ENCODE measurements around the gene SNRPA. TPM values are rescaled to one million over a fixed set of nuclear protein-coding genes. Genes with fewer than 3 reads are reported as not detected.

Gene SNRPA
- 122 TPM for polyA plus RNA-seq (2012; ENCODE audit: missing spikeins)

DNA sequence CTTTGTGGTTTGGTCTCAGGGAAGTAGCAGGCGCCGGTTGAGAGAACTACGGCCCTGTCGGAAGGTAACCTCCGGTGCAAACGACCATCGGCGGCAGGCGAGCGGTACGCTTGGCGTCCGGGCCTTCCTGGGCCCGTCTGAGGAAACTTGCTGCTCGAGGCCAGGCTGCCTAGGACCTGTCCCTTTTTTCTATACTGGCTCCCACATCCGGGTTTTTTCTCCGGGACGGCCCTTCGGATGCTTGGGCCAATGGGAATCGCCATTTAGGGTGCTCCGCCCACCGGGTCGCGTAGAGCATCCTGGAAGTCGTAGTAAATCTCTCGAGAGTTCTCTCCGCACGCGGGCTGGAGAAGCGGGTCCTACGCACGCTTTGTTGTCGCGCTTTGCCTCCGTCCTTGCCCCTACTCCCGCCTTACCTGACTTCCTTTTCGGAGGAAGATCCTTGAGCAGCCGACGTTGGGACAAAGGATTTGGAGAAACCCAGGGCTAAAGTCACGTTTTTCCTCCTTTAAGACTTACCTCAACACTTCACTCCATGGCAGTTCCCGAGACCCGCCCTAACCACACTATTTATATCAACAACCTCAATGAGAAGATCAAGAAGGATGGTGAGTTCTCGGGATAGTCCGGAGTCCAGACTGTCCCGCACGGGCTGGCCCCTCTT, at the start of gene SNRPA:
TSS of gene SNRPA (plus strand) at position 330 of the 664 bp plus-strand sequence. CDS start at position 536, 206 bp downstream.
- FAIRE-seq (no peak), DNase-seq (ENCODE audit: insufficient read length) (peak; percentile 79)
- TF ChIP-seq TAF1 (IDR thresholded peaks at IDR 0.05; ENCODE audit: borderline replicate concordance, low read depth, low read length) (no peak; the same call in 1 of the 2 replicates), POLR2A (IDR thresholded peaks at IDR 0.05; ENCODE audit: low read depth, low read length) (peak; percentile 83), POLR2AphosphoS5 (IDR thresholded peaks at IDR 0.05; ENCODE audit: low read depth, low read length) (peak; percentile 84)

DNA sequence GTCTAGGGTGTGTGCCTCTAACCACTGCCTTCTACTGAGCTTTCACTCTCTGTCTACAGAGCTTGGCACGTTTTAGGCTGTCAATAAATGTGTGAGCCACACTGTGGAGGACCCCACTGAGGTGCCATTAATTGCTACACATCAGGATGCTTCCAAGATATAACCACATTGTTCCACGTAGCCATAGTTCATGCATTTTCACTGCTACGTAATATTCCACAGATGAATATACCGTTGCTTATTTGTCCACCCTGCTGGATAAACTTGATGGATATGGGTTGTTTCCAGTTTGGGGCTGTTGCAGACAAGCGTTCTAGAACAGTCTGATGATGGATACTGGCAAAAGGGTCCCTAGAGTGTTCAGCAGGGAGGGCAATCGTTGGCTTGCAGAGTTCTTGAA, 49.2 kb upstream of the SNRPA start:
- DNase-seq (ENCODE audit: insufficient read length) (no peak), FAIRE-seq (no peak)
- no peak for TF ChIP-seq TAF1 (IDR thresholded peaks at IDR 0.05; ENCODE audit: borderline replicate concordance, low read depth, low read length)
- no peak for TF ChIP-seq POLR2AphosphoS5 (IDR thresholded peaks at IDR 0.05; ENCODE audit: low read depth, low read length)
- TF ChIP-seq POLR2A (IDR thresholded peaks at IDR 0.05; ENCODE audit: low read depth, low read length), result no peak

DNA sequence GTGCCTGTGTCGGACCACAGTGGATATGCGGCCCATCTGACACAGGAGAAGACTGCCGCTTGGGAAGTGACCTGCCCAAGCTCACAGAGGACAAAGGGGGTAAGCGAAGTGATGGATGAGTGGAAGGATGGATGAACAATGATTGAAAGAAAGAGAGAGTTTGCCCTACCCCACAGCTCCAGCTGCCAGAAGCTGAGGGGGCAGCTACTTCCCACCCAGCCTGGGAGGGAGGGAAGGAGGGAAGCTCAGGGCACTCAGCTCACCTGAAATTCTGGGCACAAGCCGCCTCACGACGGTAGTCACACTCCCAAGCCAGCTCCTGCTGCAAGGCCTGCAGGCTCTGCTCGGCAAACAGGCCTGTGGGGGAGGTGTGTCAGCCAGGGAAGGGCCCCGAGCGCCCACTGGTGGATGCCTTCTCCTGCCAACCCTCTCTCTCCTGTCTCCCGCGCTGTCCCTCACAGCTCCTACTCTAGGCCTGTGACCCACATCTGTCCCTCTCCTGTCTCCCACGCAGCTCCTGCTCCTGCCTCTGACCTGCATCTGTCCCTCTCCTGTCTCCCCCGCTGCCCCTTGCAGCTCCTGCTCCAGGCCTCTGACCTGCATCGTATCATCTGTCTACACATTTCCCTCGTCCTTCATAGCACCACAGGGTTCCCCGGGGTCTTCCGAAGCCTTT, 48.5 kb upstream of the SNRPA start:
- no peak for TF ChIP-seq POLR2AphosphoS5 (IDR thresholded peaks at IDR 0.05; ENCODE audit: low read depth, low read length)
- TF ChIP-seq POLR2A (IDR thresholded peaks at IDR 0.05; ENCODE audit: low read depth, low read length), result no peak
- TF ChIP-seq TAF1 (IDR thresholded peaks at IDR 0.05; ENCODE audit: borderline replicate concordance, low read depth, low read length), result no peak
- no peak for FAIRE-seq
- DNase-seq (ENCODE audit: insufficient read length), result no peak

DNA sequence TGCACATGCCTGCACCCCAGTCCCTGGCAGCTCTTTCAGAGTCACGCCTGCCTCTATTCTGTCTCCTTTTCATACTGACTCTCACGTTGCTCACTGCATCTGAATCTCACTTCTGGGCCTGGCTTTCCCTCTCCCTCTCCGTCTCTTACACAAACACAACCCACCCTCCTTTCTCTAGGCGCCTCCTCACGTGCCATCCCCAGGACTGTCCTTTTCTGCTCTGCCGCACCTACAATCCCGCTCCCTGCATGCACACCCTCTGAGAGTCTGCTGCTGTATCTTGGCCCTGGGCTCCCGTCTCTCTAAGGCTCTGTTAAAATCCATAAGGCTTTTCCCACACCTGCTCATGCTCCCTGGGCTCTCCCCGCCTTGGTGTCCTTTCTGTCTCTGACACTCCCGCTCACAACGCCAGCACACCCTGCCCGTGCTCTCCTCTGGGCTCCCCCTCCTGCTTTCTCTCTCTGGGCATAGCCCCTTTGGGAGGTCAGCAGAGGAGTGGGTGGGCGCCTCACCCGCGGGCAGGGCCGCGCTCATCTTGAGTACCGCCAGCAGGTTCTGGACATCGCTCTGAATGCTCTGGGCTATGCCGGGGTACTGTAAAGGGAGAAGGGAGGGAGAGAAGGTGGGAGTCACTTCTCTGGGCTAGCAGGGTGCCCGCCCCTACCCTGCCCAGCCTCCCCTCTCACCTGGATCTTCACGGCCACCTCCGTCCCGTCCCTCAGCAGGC, 47.8 kb upstream of the SNRPA start:
- FAIRE-seq (no peak), DNase-seq (ENCODE audit: insufficient read length) (no peak)
- TF ChIP-seq TAF1 (IDR thresholded peaks at IDR 0.05; ENCODE audit: borderline replicate concordance, low read depth, low read length) (no peak), POLR2AphosphoS5 (IDR thresholded peaks at IDR 0.05; ENCODE audit: low read depth, low read length) (no peak), POLR2A (IDR thresholded peaks at IDR 0.05; ENCODE audit: low read depth, low read length) (no peak)

DNA sequence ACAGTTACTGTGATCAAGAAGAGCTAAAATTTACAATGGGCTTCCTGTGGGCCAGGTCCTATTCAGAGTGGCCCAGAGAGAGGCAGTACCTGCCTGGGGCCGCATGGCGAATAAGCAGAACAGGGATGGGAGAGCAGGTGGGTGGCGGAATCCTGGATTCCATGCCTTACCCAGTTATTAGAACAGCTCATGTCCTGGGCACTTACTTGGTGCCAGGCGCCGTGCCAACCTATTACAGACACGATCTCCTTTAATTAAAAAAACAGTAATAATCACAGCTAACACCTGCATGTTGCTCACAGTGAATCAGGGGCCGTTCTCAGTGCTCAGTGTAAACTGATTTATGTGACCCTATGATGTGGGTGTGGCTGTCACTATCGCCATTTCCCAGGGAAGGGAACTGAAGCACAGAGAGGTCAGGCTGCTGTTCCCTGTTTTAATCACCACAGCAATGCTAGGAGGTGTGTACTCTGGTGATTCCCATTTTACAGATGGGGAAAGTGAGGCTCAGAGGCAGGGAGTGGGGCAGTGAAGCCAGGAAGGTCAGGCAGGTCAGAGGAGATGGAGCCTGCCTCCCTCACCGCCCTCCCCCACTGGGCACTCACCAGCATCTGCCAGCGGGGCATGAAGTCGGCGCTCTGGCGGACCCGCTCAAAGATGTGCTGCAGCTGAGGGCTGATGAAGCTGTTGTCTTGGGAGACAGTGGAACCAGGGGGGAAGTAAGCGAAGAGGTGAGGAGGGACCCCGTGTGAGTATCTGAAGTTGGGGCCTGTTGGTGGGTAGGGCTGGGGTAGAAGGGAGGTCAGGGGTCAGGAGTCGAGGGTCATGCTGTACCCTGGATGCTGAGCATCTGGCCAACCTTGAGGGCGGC, 46.3 kb upstream of the SNRPA start:
- DNase-seq (ENCODE audit: insufficient read length), result no peak
- FAIRE-seq, result no peak
- TF ChIP-seq POLR2A (IDR thresholded peaks at IDR 0.05; ENCODE audit: low read depth, low read length) (no peak), TAF1 (IDR thresholded peaks at IDR 0.05; ENCODE audit: borderline replicate concordance, low read depth, low read length) (no peak), POLR2AphosphoS5 (IDR thresholded peaks at IDR 0.05; ENCODE audit: low read depth, low read length) (no peak)

DNA sequence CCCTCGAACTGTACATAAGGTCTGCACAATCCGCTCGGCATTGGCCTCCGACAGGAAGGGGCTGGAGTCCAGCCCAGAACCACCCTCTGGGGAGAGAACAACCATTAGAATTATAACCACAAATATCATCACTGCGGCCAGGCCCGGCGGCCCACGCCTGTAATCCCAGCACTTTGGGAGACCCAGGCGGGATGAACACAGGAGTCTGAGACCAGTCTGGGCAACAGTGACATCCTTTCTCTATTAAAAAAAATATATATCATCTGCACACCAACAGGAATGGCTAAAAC, 45.7 kb upstream of the SNRPA start:
- TF ChIP-seq POLR2A (IDR thresholded peaks at IDR 0.05; ENCODE audit: low read depth, low read length) (no peak), POLR2AphosphoS5 (IDR thresholded peaks at IDR 0.05; ENCODE audit: low read depth, low read length) (no peak), TAF1 (IDR thresholded peaks at IDR 0.05; ENCODE audit: borderline replicate concordance, low read depth, low read length) (no peak)
- DNase-seq (ENCODE audit: insufficient read length), result no peak
- no peak for FAIRE-seq

DNA sequence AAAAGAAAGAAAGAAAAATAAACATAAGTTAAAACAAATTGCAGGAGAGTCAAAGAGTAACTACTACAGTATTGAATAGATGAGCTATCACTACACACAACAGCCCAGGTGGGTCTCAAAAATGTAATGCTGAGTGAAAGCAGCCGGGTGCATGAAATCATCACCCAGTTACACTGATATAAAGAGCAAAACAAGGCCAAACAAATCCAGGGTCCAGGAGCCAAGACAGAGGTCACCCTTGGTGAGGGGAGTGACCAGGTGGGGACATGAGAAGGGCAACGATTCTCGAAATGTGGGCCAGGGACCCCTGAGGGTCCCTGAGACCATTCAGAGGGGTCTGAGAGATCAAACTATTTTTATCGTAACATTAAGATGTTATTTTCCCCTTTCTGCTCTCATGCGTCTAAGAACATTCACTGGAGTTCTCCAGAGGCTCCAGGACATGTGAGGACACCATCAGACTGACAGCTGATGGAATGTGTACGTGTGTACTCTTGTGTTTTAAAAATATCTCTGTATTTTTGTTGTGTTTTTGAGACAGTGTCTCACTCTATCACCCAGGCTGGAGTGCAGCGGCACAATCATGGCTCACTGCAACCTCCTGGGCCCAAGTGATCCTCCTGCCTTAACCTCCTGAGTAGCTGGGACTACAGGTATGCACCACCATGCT, 44.9 kb upstream of the SNRPA start:
- FAIRE-seq (no peak), DNase-seq (ENCODE audit: insufficient read length) (no peak)

DNA sequence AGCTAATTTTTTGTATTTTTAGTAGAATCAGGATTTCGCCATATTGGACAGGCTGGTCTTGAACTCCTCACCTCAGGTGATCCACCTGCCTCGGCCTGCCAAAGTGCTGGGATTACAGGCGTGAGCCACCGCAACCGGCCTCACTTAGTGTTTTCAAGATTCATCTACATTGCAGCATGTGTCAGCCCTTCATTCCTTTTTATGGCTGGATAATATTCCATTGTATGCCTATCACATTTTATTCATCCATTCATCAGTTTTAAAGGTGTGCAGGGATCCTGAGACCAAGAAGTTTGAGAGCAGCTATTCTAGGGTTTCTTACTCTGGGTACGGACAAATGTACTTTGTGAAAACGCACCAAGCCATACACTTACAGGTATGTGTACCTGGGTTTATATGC, 43.4 kb upstream of the SNRPA start:
- DNase-seq (ENCODE audit: insufficient read length) (no peak), FAIRE-seq (no peak)
- TF ChIP-seq POLR2AphosphoS5 (IDR thresholded peaks at IDR 0.05; ENCODE audit: low read depth, low read length) (no peak), TAF1 (IDR thresholded peaks at IDR 0.05; ENCODE audit: borderline replicate concordance, low read depth, low read length) (no peak), POLR2A (IDR thresholded peaks at IDR 0.05; ENCODE audit: low read depth, low read length) (no peak)

More for the DNA sequence above, 44.9 kb upstream of the SNRPA start:
- TF ChIP-seq TAF1 (IDR thresholded peaks at IDR 0.05; ENCODE audit: borderline replicate concordance, low read depth, low read length) (no peak), POLR2A (IDR thresholded peaks at IDR 0.05; ENCODE audit: low read depth, low read length) (no peak), POLR2AphosphoS5 (IDR thresholded peaks at IDR 0.05; ENCODE audit: low read depth, low read length) (no peak)

DNA sequence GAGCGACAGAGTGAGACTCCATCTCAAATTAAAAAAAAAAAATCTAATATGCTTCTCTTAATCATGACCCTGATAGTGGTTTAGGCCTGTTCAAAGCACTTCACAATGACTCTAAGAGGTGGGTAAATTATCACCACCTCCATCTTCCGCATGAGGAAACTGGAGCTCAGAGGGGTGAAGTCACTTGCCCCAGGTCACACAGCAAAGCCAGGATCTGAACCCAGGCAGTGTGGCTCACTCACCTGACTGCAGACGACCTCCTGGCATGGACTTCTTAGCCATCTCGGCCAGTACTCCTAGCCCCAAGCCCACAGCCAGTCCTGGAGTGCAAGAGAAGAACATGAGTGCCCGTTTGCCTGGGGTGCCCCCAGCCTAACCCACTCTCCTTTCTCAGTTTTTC, 41.2 kb upstream of the SNRPA start:
- no peak for FAIRE-seq
- no peak for DNase-seq (ENCODE audit: insufficient read length)
- TF ChIP-seq POLR2A (IDR thresholded peaks at IDR 0.05; ENCODE audit: low read depth, low read length) (no peak), TAF1 (IDR thresholded peaks at IDR 0.05; ENCODE audit: borderline replicate concordance, low read depth, low read length) (no peak), POLR2AphosphoS5 (IDR thresholded peaks at IDR 0.05; ENCODE audit: low read depth, low read length) (no peak)

DNA sequence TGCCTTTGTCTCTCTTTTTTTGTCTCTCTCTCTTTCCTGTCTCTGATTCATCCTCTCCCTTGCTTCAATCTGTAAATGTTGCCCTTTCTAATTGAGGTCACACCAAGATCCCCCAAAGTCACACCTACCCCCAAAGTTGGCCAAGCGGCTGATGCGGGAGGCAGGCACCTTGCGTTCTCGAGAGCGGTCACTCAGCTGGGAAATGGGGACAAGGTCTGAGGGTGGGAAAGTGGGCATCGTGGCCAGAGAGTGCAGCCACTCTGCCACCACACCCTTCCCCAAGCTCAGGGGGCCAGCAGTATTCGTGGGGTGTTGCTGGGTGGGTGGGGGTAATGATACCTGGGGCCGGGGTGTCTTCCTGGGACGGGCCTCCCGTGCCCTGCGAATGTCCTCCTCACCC, 37.1 kb upstream of the SNRPA start:
- TF ChIP-seq TAF1 (IDR thresholded peaks at IDR 0.05; ENCODE audit: borderline replicate concordance, low read depth, low read length) (no peak), POLR2A (IDR thresholded peaks at IDR 0.05; ENCODE audit: low read depth, low read length) (no peak), POLR2AphosphoS5 (IDR thresholded peaks at IDR 0.05; ENCODE audit: low read depth, low read length) (no peak)
- no peak for DNase-seq (ENCODE audit: insufficient read length)
- no peak for FAIRE-seq
